HEK293 (cell line): ENCODE measurements around the gene KCTD17.

ENCODE experiments used
- CTCF ChIA-PET: fragments of 350-600 bp; formaldehyde crosslinking; extraction: SDS; loops from one replicate; lab custom pipeline; 2021; ENCODE audit warnings: antibody characterized with exemption; lab: Yijun Ruan, JAX
- POLR2A ChIA-PET: fragments of 300-600 bp; formaldehyde crosslinking; extraction: SDS; loops from one replicate; lab custom pipeline; 2020; ENCODE audit warnings: antibody characterized with exemption, inconsistent platforms; lab: Yijun Ruan, JAX
- H3K27ac ChIP-seq: fragments of 200-500 bp; sonication (Bioruptor generic); 2 replicates; pipeline ENCODE4 v1.5.1; 2014; ENCODE audit warnings: low read depth, low read length, control low read depth, inconsistent platforms; ENCODE audit errors: extremely low read depth
- H3K36me3 ChIP-seq, 2 experiments: fragments of 200-500 bp in 1 of 2; sonication (Bioruptor generic) in 1 of 2; 1 replicate in 1 of 2; 2 replicates in 1 of 2; pipeline ENCODE4 v1.5.1; 2014 to 2017; ENCODE audit warnings: inconsistent platforms in 2 of 2, low read length in 2 of 2; ENCODE audit not compliant: control insufficient read depth in 2 of 2, insufficient read depth in 1 of 2
- H3K4me1 ChIP-seq: fragments of 200-500 bp; sonication (Bioruptor generic); 2 replicates; pipeline ENCODE4 v1.5.1; 2014; ENCODE audit warnings: mild to moderate bottlenecking, low read length, inconsistent platforms; ENCODE audit not compliant: control insufficient read depth, insufficient read depth
- H3K4me3 ChIP-seq: 2 replicates; pipeline ENCODE4 v1.5.1; 2011; ENCODE audit warnings: low read depth, mild to moderate bottlenecking, control low read depth, low read length, moderate library complexity
- H3K9me3 ChIP-seq: fragments of 200-500 bp; sonication (Bioruptor generic); 2 replicates; pipeline ENCODE4 v1.5.1; 2014; ENCODE audit warnings: low read depth, low read length, inconsistent platforms; ENCODE audit not compliant: control insufficient read depth, insufficient read depth
- GLIS1 ChIP-seq: fragments of 450-650 bp; formaldehyde crosslinking; IDR thresholded peaks from 2 replicates; pipeline ENCODE4 v1.5.1; 2016; ENCODE audit warnings: missing biosample characterization, missing genetic modification characterization
- KLF16 ChIP-seq: fragments of 450-650 bp; formaldehyde crosslinking; IDR thresholded peaks from 2 replicates; pipeline ENCODE4 v1.5.1; 2017; ENCODE audit warnings: missing biosample characterization, missing genetic modification characterization
- REPIN1 ChIP-seq: fragments of 450-650 bp; formaldehyde crosslinking; IDR thresholded peaks from 2 replicates; pipeline ENCODE4 v1.5.1; 2017; ENCODE audit warnings: missing biosample characterization, missing genetic modification characterization, low read depth
- REST ChIP-seq: fragments of 450-650 bp; formaldehyde crosslinking; IDR thresholded peaks from 2 replicates; pipeline ENCODE4 v1.5.1; 2016; ENCODE audit warnings: missing biosample characterization, missing genetic modification characterization
- YY2 ChIP-seq: fragments of 450-650 bp; formaldehyde crosslinking; IDR thresholded peaks from 2 replicates; pipeline ENCODE4 v1.5.1; 2016; ENCODE audit warnings: missing biosample characterization, missing genetic modification characterization
- ZNF18 ChIP-seq: fragments of 450-650 bp; formaldehyde crosslinking; IDR thresholded peaks from 2 replicates; pipeline ENCODE4 v1.5.1; 2016; ENCODE audit warnings: missing biosample characterization, missing genetic modification characterization
- ZNF341 ChIP-seq: fragments of 450-650 bp; formaldehyde crosslinking; IDR thresholded peaks from 2 replicates; pipeline ENCODE4; 2016; ENCODE audit warnings: low read depth, missing biosample characterization, missing genetic modification characterization
- ZNF623 ChIP-seq: fragments of 450-650 bp; formaldehyde crosslinking; IDR thresholded peaks from 2 replicates; pipeline ENCODE4 v1.5.1; 2016; ENCODE audit warnings: missing biosample characterization, missing genetic modification characterization
- ZNF692 ChIP-seq: fragments of 450-650 bp; formaldehyde crosslinking; IDR thresholded peaks from 2 replicates; pipeline ENCODE4 v1.5.1; 2016; ENCODE audit warnings: missing biosample characterization, missing genetic modification characterization

Gene KCTD17

GRCh38 chr22:37008365-37008764 is 43.2 kb upstream of the KCTD17 start:
- POLR2A ChIA-PET: interaction anchor here (0.8 to 1.6 kb wide), 2 partner anchors 9 to 11 kb away, joined by 4 to 6 read pairs; partner anchors contain the start of genes MPST and TST

GRCh38 chr22:37009490-37009889 is 42.1 kb upstream of the KCTD17 start:
- no peak overlapping the region for H3K4me3 ChIP-seq
- peak; percentile 89 for TF ChIP-seq ZNF623
- TF ChIP-seq KLF16: no peak
- H3K27ac ChIP-seq: no peak overlapping the region
- CTCF ChIA-PET: interaction anchor here (1.0 kb wide), 1 partner anchor 11 kb away, joined by 4 read pairs; no protein-coding TSS in a partner anchor
- POLR2A ChIA-PET: interaction anchor here (1.7 kb wide), 1 partner anchor 9 kb away, joined by 4 read pairs; the partner anchor contains the start of gene TST
- no peaks in the 10 kb centered on the region for H3K36me3 ChIP-seq
- no peaks in the 10 kb centered on the region; the same call in 1 of the 2 replicates for H3K9me3 ChIP-seq
- no peaks in the 10 kb centered on the region for H3K4me1 ChIP-seq

More at GRCh38 chr22:37008365-37008764, 43.2 kb upstream of the KCTD17 start:
- no peaks in the 10 kb centered on the region; the same call in 1 of the 2 replicates for H3K9me3 ChIP-seq
- H3K4me3 ChIP-seq: no peak overlapping the region
- TF ChIP-seq REPIN1 (tag by site-specific recombination): no peak
- TF ChIP-seq REST (tag by site-specific recombination): no peak
- no peaks in the 10 kb centered on the region for H3K36me3 ChIP-seq
- H3K27ac ChIP-seq: no peak overlapping the region
- CTCF ChIA-PET: interaction anchor here (0.7 to 2.3 kb wide), 6 partner anchors 8 to 152 kb away, joined by 3 to 8 read pairs (median 4); no protein-coding TSS in a partner anchor
- no peaks in the 10 kb centered on the region for H3K4me1 ChIP-seq

- TF ChIP-seq GLIS1 (tag by site-specific recombination) (0 out of 2 replicates have a peak, but pooled peaks have one; percentile 21), ZNF692 (tag by site-specific recombination) (no peak), ZNF341 (tag by site-specific recombination) (peak; percentile 24; the same call in 1 of the 2 replicates)
- Histone ChIP-seq H3K4me3 (no peak overlapping the region), H3K4me1 (no peaks in the 10 kb centered on the region), H3K27ac (no peak overlapping the region), H3K9me3 (no peaks in the 10 kb centered on the region; the same call in 1 of the 2 replicates), H3K36me3 (no peaks in the 10 kb centered on the region)
- ChIA-PET CTCF (interaction anchor here (0.7 to 1.3 kb wide), 3 partner anchors 12 to 34 kb away, joined by 3 to 4 read pairs (median 4); no protein-coding TSS in a partner anchor), POLR2A (interaction anchor here (1.7 kb wide), 1 partner anchor 9 kb away, joined by 4 read pairs; the partner anchor contains the start of gene TST)
Measured at GRCh38 chr22:37010174-37010573, 41.4 kb upstream of the KCTD17 start.

- no peaks in the 10 kb centered on the region for H3K36me3 ChIP-seq
- ChIA-PET POLR2A (interaction anchor here (0.9 to 1.7 kb wide), 2 partner anchors 8 to 33 kb away, joined by 3 to 4 read pairs; partner anchors contain the start of gene TST), CTCF (interaction anchor here (0.7 to 1.3 kb wide), 2 partner anchors 12 to 32 kb away, joined by 4 read pairs; no protein-coding TSS in a partner anchor)
- TF ChIP-seq ZNF18 (no peak), YY2 (tag by site-specific recombination) (no peak), GLIS1 (tag by site-specific recombination) (no peak)
- H3K27ac ChIP-seq: no peak overlapping the region
- H3K4me3 ChIP-seq: no peak overlapping the region
- no peaks in the 10 kb centered on the region for H3K4me1 ChIP-seq
- no peaks in the 10 kb centered on the region for H3K9me3 ChIP-seq
Measured at GRCh38 chr22:37010976-37011375, 40.6 kb upstream of the KCTD17 start.
